Fibroblast of the aortic adventitia (primary cell): ENCODE results near the gene SPP1. TPM values are rescaled to one million over a fixed set of nuclear protein-coding genes. Genes with fewer than 3 reads are reported as not detected.

Source experiments
- DNase-seq: peaks from one replicate; pipeline ENCODE4 v3.0.0-alpha.2; 2010; ENCODE audit warnings: low read depth
- H3K4me3 ChIP-seq: 2 replicates; pipeline ENCODE4 v1.5.1; 2011; ENCODE audit warnings: low read depth, mild to moderate bottlenecking, control low read depth, low read length, moderate library complexity
- CTCF ChIP-seq: IDR thresholded peaks from 2 replicates; pipeline ENCODE4 v1.5.1; 2011; ENCODE audit warnings: mild to moderate bottlenecking, low read length, control low read depth, inconsistent platforms; ENCODE audit not compliant: insufficient read depth
- total RNA-seq: library from RNA; depleted of rRNA; stranded (reverse); fragments of >200 nt; gene quantifications from 2 replicates; pipeline ENCODE4 v1.2.3, GENCODE V29; 2012; ENCODE audit warnings: low replicate concordance

SPP1 gene
- total RNA-seq, 1 donor, result 0.72 TPM

DNA sequence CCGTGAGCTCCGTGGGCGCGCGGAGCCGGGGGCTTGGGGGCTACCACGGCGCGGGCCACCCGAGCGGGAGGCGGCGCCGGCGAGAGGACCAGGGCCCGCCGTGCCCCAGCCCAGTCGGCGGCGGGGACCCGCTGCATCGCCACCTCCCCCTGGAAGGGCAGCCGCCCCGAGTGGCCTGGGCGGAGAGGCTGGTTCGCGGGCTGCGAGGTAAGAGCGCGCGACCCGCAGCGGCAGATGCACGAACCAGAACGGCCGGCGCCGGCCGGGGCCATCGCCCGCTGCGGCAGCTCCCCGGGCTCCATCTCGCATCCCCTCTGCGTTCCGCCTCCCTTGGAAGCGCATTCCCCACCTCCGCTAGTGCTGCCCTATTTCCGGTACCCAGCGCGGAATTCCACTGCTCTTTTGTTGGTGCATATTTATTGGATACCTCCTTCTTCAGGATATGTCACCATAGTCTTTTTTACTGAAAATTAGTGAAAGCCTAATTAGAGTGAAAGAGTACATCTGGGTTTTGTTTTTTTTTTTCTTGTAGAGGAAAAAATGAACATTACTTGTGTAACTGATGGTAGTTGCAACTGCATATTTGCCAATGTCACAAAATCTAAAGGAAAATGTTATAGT is 32.7 kb downstream of the SPP1 start:
- peak overlapping the region; percentile 88 for H3K4me3 ChIP-seq
- DNase-seq, result peak; percentile 51
- TF ChIP-seq CTCF, result no peak

DNA sequence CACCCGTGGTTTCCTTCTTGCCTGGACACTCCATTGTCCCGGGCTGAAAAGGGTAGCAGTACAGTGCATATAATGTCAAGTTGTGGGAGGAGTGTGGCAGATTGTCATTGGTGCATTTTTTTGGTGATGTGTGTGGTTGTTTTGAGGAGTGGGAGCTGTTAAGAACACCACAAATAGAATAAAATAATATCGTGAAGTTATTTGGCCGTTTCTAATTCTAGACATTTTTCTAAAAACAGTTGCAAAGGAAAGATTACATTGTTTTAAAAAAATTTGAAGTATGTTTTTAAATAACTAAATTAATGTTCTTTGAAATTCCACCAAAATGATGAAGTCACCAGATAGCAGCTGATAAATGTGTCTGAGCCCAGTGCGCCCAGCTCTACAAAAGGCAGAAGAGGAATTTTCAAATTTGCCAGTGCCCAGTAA is 33.2 kb downstream of the SPP1 start:
- peak; percentile 61 for DNase-seq

GRCh38 chr4:88009871-88010270 is 34.4 kb downstream of the SPP1 start:
- H3K4me3 ChIP-seq, result peak overlapping the region; percentile 88
- peak; percentile 16 for DNase-seq
- no peak for TF ChIP-seq CTCF

More for the DNA sequence above, 33.2 kb downstream of the SPP1 start:
- TF ChIP-seq CTCF, result no peak
- peak overlapping the region; percentile 88 for H3K4me3 ChIP-seq

DNA sequence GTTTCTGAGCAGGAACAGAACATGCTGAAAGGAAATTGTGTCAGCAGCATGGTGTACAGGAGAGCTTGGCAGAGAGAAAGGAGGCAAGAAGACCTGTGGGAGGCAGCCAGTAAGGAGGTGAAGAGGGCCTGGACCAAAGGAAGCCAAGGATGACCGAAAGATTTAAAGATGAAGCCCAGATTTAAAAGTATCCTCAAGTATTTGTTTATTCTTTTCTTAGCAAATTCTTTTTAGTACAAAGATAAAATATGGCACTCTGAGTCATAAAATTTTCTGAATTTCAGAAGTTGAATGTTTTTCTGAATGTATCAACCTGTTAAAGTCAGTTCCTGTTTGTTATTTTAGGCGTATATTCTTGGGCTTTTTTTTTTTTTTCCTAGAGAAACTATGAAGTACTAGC is 35.5 kb downstream of the SPP1 start:
- no peak for TF ChIP-seq CTCF
- peak; percentile 57 for DNase-seq
- peak overlapping the region; percentile 33 for H3K4me3 ChIP-seq

- TF ChIP-seq CTCF, result no peak
- no peak for DNase-seq
- H3K4me3 ChIP-seq, result no peak overlapping the region
These were observed 37.1 kb downstream of the SPP1 start for GRCh38 chr4:88012647-88013046.

- no peak for DNase-seq
- no peak for TF ChIP-seq CTCF
- no peak overlapping the region for H3K4me3 ChIP-seq
These were observed 38.9 kb downstream of the SPP1 start for GRCh38 chr4:88014386-88014905.
